Activated naive CD4-positive, alpha-beta T cell treated with anti-CD3 and anti-CD28 coated beads, Interleukin-2, amount 50 U/mL, for 72 hours (primary cell): ENCODE data around the gene IPO4. TPM values are rescaled to one million over a fixed set of nuclear protein-coding genes. Genes with fewer than 3 reads are reported as not detected.

Experiments used
- ATAC-seq, 2 donors: fragments of 150-1000 bp; cut with Tn5 transposase; 2 replicates each; pipeline ENCODE4 v1.10.0; 2021; ENCODE audit warnings: mild to moderate bottlenecking in 2 of 2, moderate library complexity in 2 of 2
- DNase-seq, 2 donors: peaks; one replicate each; pipeline ENCODE4 v3.0.0; 2021 to 2022; ENCODE audit warnings: low spot score in 2 of 2
- H3K27ac Mint-ChIP-seq, 2 donors: one replicate each; pipeline ENCODE4 v1.8.0; 2022; ENCODE audit warnings: mild to moderate bottlenecking in 2 of 2, mixed read lengths in 2 of 2
- H3K36me3 Mint-ChIP-seq, 2 donors: one replicate each; pipeline ENCODE4 v1.8.0; 2022; ENCODE audit warnings: mixed read lengths in 2 of 2
- H3K9me3 Mint-ChIP-seq, 2 donors: one replicate each; pipeline ENCODE4 v1.8.0; 2022; ENCODE audit warnings: mixed read lengths in 2 of 2
- total RNA-seq, 2 donors: library from RNA; stranded (reverse); gene quantifications; one replicate each; pipeline ENCODE4 v1.2.3, GENCODE V29; 2022

Gene IPO4
- total RNA-seq, 2 donors from 2014 or later: 37.5 to 67.6 TPM

DNA sequence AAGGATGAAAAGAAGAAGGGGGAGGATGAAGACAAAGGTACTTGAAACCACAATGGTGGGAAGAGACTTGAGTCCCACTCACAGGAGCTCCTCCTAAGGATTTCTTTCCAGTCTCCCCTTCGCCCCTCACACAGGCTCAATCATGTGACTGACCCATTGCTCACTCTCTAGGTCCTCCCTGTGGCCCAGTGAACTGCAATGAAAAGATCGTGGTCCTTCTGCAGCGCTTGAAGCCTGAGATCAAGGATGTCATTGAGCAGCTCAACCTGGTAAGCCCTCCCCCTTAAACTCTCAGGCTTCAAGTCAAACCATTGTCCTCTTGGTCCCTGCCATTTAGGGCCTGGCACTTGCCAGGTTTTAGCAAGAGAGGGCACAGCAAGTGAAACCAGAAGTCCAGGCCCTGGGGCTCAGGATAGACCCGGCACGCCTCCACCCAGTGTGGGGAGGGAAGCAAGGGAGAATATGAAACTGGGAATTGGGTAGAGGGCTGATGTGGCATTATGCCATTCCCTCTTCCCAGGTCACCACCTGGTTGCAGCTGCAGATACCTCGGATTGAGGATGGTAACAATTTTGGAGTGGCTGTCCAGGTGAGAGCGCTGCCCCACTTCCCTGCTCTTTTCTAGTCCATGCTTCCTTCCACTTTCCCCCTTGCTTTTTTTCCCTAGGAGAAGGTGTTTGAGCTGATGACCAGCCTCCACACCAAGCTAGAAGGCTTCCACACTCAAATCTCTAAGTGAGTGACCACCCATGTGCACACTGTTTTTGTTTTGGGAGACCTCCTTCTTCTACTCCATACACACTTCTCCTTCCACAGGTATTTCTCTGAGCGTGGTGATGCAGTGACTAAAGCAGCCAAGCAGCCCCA is 50.9 kb downstream of the IPO4 start:
- peaks cover 41 to 44% of the 10 kb centered on the region in 2 donors for H3K36me3 Mint-ChIP-seq
- peak overlapping the region; percentile 38 to 76 for H3K27ac Mint-ChIP-seq
- H3K9me3 Mint-ChIP-seq: no peaks in the 10 kb centered on the region
- DNase-seq: no peak
- no peak for ATAC-seq

- DNase-seq: no peak
- ATAC-seq: no peak
- Mint-ChIP-seq H3K9me3 (no peaks in the 10 kb centered on the region), H3K36me3 (peaks cover 32 to 40% of the 10 kb centered on the region in 2 donors), H3K27ac (peak overlapping the region; percentile 76 to 97)
Observed at GRCh38 chr14:24136684-24137528, 51.7 kb downstream of the IPO4 start.

DNA sequence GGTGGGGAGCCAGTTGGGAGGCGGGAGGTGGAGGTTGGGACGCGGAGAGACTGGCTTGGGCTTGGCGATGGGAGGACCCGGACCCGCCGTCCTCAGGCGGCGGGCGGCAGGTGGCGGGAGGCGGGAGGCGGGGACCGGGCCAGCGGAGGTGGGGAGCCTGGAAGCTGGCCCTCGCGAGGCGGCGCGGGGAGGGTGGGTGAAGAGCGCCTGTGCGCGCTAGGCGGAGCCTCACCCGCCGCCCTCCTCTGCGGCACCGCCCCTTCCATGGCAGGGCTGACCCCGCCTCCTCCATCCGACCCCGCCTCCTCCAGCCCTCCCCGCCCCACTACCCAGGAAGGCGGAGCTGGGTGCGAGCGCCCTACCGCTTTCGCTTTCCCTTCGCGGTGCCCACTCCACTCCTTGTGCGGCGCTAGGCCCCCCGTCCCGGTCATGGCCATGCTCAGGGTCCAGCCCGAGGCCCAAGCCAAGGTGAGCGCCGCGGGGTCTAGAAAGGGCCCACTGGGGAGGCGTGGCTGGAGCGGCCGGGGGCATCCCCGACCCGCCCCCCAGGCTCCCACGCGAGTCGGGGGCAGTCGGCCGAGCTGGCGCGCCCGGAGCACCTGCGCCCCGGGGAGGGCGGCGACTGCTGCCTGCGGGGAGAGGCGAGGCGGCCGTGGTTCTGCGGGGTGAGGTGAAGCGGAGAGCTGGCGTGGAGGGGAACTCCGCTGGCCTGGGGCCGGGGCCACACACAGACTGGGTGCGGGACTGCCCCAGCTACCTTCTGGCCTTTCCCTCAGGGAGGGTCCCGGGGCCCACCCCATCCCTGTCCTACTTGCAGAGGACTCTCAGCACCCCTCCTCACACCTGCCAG is 52.6 kb downstream of the IPO4 start, which contains the start of gene PSME1:
PSME1 (plus strand) TSS at position 361 of the 850 bp plus-strand sequence; CDS start at position 430, 69 bp downstream.
- peak within 1 kb of the TSS; percentile 76 to 97 for H3K27ac Mint-ChIP-seq
- DNase-seq (peak; percentile 92 to 94), ATAC-seq (peak; percentile 91 to 96)
- no peaks in the 10 kb centered on the region for H3K9me3 Mint-ChIP-seq
- H3K36me3 Mint-ChIP-seq: peaks cover 31 to 37% of the 10 kb centered on the region in 2 donors

DNA sequence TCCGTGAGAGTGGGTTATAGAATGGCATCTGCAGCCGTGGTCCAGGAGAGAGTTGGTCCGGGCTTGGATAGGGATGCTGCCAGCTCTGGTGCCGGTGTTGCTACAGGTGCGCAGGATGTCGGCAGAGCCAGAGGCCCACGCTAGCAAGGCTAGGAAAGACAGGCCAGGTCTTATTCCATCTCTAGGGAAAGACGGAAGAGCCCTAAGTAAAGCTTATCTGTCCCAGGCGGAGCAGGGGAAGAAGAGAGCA is 53.1 kb downstream of the IPO4 start:
- H3K27ac Mint-ChIP-seq: peak overlapping the region; percentile 76 to 92
- ATAC-seq (peak; percentile 5 to 14), DNase-seq (peak in 1 of 2 donors; percentile 21)
- no peaks in the 10 kb centered on the region for H3K9me3 Mint-ChIP-seq
- H3K36me3 Mint-ChIP-seq: peaks cover 31 to 32% of the 10 kb centered on the region in 2 donors

DNA sequence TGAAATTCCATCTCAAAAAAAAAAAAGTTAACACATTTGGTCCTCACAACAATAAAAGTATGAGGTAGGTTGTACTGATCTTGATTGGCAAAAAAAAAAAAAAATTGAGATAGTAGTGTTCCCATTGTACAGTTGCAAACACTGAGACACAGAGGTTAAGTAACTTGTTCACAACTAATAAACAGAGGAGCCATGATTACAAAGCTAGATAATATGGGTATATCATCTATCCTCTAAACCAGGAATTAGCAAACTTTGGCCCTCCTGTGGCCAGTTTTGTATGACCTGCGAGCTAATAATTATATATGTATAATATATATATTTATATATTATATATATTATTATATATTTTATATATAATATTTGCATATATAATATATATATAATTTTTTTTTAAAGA is 54.9 kb downstream of the IPO4 start:
- H3K36me3 Mint-ChIP-seq: peaks cover 19 to 20% of the 10 kb centered on the region in 2 donors

DNA sequence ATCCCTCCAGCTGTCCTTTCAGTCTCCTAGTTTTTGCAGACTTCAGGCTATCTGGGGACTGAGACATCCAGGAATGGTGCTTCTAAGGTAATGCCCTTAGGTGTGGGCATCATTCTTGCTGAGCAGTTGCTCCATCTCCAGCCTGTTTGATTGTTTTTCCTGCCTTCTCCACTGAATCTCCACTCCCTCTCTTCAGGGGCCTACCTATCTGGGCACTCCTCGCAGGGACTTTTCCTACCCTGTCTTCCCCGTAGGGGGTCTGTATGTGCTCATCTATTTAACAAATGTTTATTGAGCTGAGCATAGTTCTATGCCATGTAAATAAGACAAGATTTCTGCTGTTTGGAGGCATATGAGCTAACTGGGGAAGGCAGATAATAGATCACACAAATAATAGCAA is 55.6 kb downstream of the IPO4 start:
- Mint-ChIP-seq H3K27ac (peak overlapping the region; percentile 84 to 92), H3K9me3 (no peaks in the 10 kb centered on the region), H3K36me3 (peaks cover 12% of the 10 kb centered on the region in 2 donors)
- ATAC-seq (no peak), DNase-seq (no peak)

More for the DNA sequence above, 54.9 kb downstream of the IPO4 start:
- no peaks in the 10 kb centered on the region for H3K9me3 Mint-ChIP-seq
- DNase-seq: no peak
- H3K27ac Mint-ChIP-seq: no peak overlapping the region
- no peak for ATAC-seq

DNA sequence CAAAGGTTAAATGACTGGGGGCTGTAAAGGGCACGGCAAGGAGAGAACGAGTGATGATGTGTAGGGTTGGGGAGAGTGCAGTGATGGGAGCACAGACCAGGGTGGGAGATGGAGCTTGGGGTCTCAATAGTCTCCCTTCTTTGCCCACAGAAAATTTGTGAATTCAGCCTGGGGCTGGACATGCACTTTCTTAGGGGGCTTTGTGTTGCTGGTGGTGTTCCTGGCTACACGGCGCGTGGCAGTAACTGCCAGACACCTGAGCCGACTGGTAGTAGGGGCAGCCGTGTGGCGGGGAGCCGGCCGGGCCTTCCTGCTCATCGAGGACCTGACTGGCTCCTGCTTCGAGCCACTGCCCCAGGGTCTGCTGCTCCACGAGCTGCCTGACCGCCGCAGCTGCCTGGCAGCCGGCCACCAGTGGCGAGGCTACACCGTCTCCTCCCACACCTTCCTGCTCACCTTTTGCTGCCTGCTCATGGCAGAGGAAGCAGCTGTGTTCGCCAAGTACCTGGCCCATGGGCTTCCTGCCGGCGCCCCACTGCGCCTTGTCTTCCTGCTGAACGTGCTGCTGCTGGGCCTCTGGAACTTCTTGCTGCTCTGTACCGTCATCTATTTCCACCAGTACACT is 56.4 kb downstream of the IPO4 start:
- Mint-ChIP-seq H3K9me3 (no peaks in the 10 kb centered on the region), H3K27ac (peak overlapping the region; percentile 84 to 92), H3K36me3 (peaks cover 8% of the 10 kb centered on the region in 2 donors)
- ATAC-seq: no peak
- no peak for DNase-seq

DNA sequence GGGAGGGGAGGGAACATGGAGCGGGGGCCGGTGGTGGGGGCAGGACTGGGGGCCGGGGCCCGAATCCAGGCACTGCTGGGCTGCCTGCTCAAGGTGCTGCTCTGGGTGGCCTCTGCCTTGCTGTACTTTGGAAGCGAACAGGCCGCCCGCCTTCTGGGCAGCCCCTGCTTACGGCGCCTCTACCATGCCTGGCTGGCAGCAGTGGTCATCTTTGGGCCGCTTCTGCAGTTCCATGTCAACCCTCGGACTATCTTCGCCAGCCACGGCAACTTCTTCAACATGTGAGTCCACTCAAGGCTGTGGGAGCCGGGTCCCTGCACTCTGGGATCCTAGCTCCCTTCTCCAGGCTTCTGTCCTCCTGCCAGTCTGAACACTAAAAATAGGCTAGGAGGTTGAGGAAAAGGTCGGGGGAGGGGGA is 57.1 kb downstream of the IPO4 start:
- Mint-ChIP-seq H3K27ac (peak overlapping the region; percentile 33 to 84), H3K9me3 (no peaks in the 10 kb centered on the region), H3K36me3 (peaks cover 2% of the 10 kb centered on the region in 2 donors)
- no peak for DNase-seq
- ATAC-seq: no peak

DNA sequence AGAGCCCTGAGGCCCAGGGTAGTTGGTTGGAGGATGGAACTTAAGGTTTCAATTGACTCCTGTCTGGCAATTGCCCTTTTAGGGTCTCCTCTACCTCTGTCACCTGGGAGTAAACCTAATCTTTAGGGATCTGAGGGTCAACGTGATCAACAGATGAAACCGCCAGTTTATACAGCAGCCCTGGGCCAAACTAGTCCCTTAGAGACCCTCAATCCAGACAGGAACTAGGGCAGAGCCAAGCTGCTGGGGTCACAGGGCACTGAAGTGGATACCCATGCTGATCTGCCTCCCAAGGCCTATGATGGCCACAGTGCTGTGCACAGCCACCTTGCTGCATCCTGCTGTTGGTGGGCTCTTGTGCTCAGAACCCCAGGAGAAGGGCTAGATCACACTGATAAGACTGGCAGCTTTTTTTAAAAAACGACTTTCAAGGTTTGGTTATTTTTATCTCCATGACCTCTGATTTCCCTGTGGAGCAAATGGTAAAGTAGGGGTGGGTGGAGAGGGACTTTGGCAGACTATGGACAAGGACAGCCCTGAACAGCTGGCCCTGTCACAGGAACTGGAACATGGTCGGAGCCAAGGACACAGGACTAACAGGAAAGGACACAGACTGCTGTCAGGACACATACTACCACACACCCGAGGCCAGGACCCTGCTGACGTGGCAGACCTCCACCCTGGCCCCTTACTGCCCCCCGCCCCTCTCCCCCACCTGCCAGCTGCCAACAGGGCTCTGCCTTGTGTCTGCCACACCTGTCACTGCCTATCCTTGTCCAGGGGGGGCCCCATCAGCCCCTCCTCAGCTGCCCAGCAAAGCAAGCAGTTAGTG is 57.7 kb downstream of the IPO4 start:
- Mint-ChIP-seq H3K9me3 (no peaks in the 10 kb centered on the region), H3K36me3 (no peaks in the 10 kb centered on the region), H3K27ac (peak overlapping the region in 1 of 2 donors; percentile 19)
- no peak for DNase-seq
- no peak for ATAC-seq

GRCh38 chr14:24130380-24130716 is 58.3 kb downstream of the IPO4 start, which contains the start of gene FITM1:
TSS of gene FITM1 (plus strand) at chr14:24130659. CDS start at chr14:24131564, 905 bp downstream.
- Mint-ChIP-seq H3K9me3 (no peaks in the 10 kb centered on the region), H3K36me3 (no peaks in the 10 kb centered on the region), H3K27ac (peak within 1 kb of the TSS in 1 of 2 donors; percentile 19)
- ATAC-seq: no peak
- no peak for DNase-seq

Other genes starting within 250 kb of the IPO4 start
- 10 to 100 TPM; 14.8 to 17.6 TPM for gene DHRS4, start 235.0 kb downstream of the IPO4 start, total RNA-seq
- 10 to 100 TPM; 13.5 to 22.1 TPM for gene DHRS4L2, start 199.9 kb downstream of the IPO4 start, total RNA-seq
- 1 to 10 TPM; 2.1 to 6.7 TPM for gene CARMIL3, start 136.8 kb downstream of the IPO4 start, total RNA-seq
- gene CPNE6, start 117.3 kb downstream of the IPO4 start, total RNA-seq: under 1 TPM in 1 of 2 donors, not detected in 1; 0.14 TPM
- 10 to 100 TPM; 40.9 to 89.2 TPM for gene PCK2, start 94.5 kb downstream of the IPO4 start, total RNA-seq
- 100 to 1,000 TPM in 1 of 2 donors, 10 to 100 TPM in 1; 66.7 to 146 TPM for gene DCAF11, start 74.0 kb downstream of the IPO4 start, total RNA-seq
- gene NRL, start 73.9 kb downstream of the IPO4 start, total RNA-seq: 1 to 10 TPM; 2.9 to 4.8 TPM
- 1 to 10 TPM in 1 of 2 donors, under 1 TPM in 1; 0.49 to 2.2 TPM for gene FITM1, start 58.2 kb downstream of the IPO4 start, total RNA-seq
- 100 to 1,000 TPM; 355 to 401 TPM for gene PSME1, start 52.6 kb downstream of the IPO4 start, total RNA-seq
- gene EMC9, start 47.2 kb downstream of the IPO4 start, total RNA-seq: 10 to 100 TPM; 36.8 to 64.2 TPM
- gene PSME2, start 42.2 kb downstream of the IPO4 start, total RNA-seq: 100 to 1,000 TPM; 452 to 507 TPM
- gene RNF31, start 41.3 kb downstream of the IPO4 start, total RNA-seq: 10 to 100 TPM; 81.5 to 90.7 TPM
- 100 to 1,000 TPM; 183 to 227 TPM for gene IRF9, start 27.6 kb downstream of the IPO4 start, total RNA-seq
- 10 to 100 TPM; 36.4 to 48.7 TPM for gene REC8, start 16.7 kb downstream of the IPO4 start, total RNA-seq
- 10 to 100 TPM; 24.6 to 29.3 TPM for gene TM9SF1, start 6.6 kb upstream of the IPO4 start, total RNA-seq
- gene TSSK4, start 16.9 kb upstream of the IPO4 start, total RNA-seq: under 1 TPM; 0.27 to 0.41 TPM
- gene CHMP4A, start 24.7 kb upstream of the IPO4 start, total RNA-seq: 10 to 100 TPM; 69.2 to 74.2 TPM
- gene MDP1, start 27.2 kb upstream of the IPO4 start, total RNA-seq: 1 to 10 TPM; 5.5 to 7.4 TPM
- 100 to 1,000 TPM; 172 to 210 TPM for gene NEDD8, start 43.6 kb upstream of the IPO4 start, total RNA-seq
- 100 to 1,000 TPM in 1 of 2 donors, 10 to 100 TPM in 1; 62.6 to 106 TPM for gene GMPR2, start 44.1 kb upstream of the IPO4 start, total RNA-seq
- 100 to 1,000 TPM in 1 of 2 donors, 10 to 100 TPM in 1; 80.0 to 101 TPM for gene TINF2, start 53.8 kb upstream of the IPO4 start, total RNA-seq
- gene TGM1, start 74.4 kb upstream of the IPO4 start, total RNA-seq: 10 to 100 TPM in 1 of 2 donors, 1 to 10 TPM in 1; 7.9 to 31.6 TPM
- gene RABGGTA, start 82.8 kb upstream of the IPO4 start, total RNA-seq: 10 to 100 TPM; 58.6 to 67.0 TPM
- gene DHRS1, start 111.0 kb upstream of the IPO4 start, total RNA-seq: 10 to 100 TPM; 13.3 to 17.7 TPM
- 10 to 100 TPM; 30.5 TPM for gene NOP9, start 111.0 kb upstream of the IPO4 start, total RNA-seq
- 10 to 100 TPM in 1 of 2 donors, 1 to 10 TPM in 1; 6.9 to 17.0 TPM for gene CIDEB, start 119.2 kb upstream of the IPO4 start, total RNA-seq
- 10 to 100 TPM; 13.7 to 16.2 TPM for gene LTB4R2, start 121.3 kb upstream of the IPO4 start, total RNA-seq
- 10 to 100 TPM; 14.0 to 15.8 TPM for gene LTB4R, start 122.7 kb upstream of the IPO4 start, total RNA-seq
- gene ADCY4, start 146.3 kb upstream of the IPO4 start, total RNA-seq: 1 to 10 TPM; 2.1 to 5.7 TPM
- 10 to 100 TPM; 11.1 to 11.8 TPM for gene RIPK3, start 151.2 kb upstream of the IPO4 start, total RNA-seq
- 1 to 10 TPM in 1 of 2 donors, under 1 TPM in 1; 0.27 to 1.7 TPM for gene NFATC4, start 179.4 kb upstream of the IPO4 start, total RNA-seq
- gene NYNRIN, start 210.2 kb upstream of the IPO4 start, total RNA-seq: under 1 TPM; 0.02 to 0.14 TPM
- gene CBLN3, start 240.9 kb upstream of the IPO4 start, total RNA-seq: 10 to 100 TPM in 1 of 2 donors, 1 to 10 TPM in 1; 6.5 to 20.1 TPM
- 10 to 100 TPM; 70.1 to 70.6 TPM for gene KHNYN, start 241.1 kb upstream of the IPO4 start, total RNA-seq